ENCODE data around the gene PSME2. TPM values are rescaled to one million over a fixed set of nuclear protein-coding genes. Genes with fewer than 3 reads are reported as not detected.
A peak's percentile ranks its signal among the peaks of the same experiment; 100 is the strongest.

PSME2 gene, protein sequence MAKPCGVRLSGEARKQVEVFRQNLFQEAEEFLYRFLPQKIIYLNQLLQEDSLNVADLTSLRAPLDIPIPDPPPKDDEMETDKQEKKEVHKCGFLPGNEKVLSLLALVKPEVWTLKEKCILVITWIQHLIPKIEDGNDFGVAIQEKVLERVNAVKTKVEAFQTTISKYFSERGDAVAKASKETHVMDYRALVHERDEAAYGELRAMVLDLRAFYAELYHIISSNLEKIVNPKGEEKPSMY
- 137 and 168 TPM in 2 replicates for polyA plus RNA-seq (2011; rRNA removed)
- 120 and 125 TPM in 2 replicates for polyA plus RNA-seq (2012; cell fraction: cytosol; rRNA removed)
- polyA plus RNA-seq (2012; cell fraction: nucleus; rRNA removed), result 71.3 and 120 TPM in 2 replicates
- 144 to 193 TPM (median 161 TPM) in 3 replicates for polyA plus RNA-seq (2017; fragmentation: RNase III; extraction: RNeasy Plus Mini Kit Qiagen cat#74134 plus additional on column Dnase treatment)
- 35.1 and 41.5 TPM in 2 replicates for polyA minus RNA-seq (2011; rRNA and poly(A)+ RNA removed)

DNA sequence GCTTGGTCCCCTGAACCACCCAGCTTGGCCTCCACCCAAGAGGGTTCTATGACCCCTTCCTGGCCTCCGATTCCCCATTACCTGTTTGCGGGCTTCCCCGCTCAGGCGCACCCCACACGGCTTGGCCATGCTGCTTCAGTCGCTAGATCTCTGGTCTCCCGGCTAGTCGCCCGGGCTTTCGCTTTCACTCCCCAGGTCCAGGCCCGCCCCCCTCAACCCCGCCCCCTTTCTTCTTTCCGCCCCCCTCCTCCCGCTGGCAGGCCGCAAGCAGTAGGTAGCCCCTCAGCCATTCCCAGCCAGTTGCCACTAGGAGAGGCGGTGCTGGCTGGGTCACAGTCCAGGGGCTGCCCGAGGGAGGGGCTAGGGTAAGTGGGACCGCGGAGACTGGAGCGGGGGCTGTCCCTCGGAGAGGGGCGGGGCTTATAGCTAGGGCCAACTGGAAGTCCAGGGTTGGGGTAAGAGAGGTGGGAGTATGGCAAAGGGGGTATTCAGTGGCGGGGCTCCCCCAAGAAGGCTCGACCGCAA lies at the start of gene PSME2:
Gene PSME2, minus strand, starts transcription at position 158 of the 525 bp plus-strand sequence. Its CDS starts 29 bp downstream, at position 129.
- POLR2A ChIA-PET, result interaction anchor here (0.5 to 2.5 kb wide), 12 partner anchors 8 to 96 kb away, joined by 3 to 18 read pairs (median 4); partner anchors contain the start of genes CARMIL3, CHMP4A, DCAF11 and IRF9
- WGBS (ENCODE audit: missing lambda C conversion rate), result 2% methylated on average over 13 of the region's 25 CpGs
- FAIRE-seq (no peak), DNase-seq (ENCODE audit: low read depth in 1 of 2, low spot score in 1 of 2) (peak; percentile 97 to 98), ATAC-seq (peak; percentile 77 to 87)
- Histone ChIP-seq H3K4me3 (peak within 1 kb of the TSS; percentile 89), H3K4me2 (peak within 1 kb of the TSS; percentile 85), H3K27ac (peak within 1 kb of the TSS; percentile 91 to 98), H3K4me1 (peaks cover 18% of the 10 kb centered on the region), H3K9me3 (no peaks in the 10 kb centered on the region)
- CTCF ChIA-PET, result interaction anchor here (0.8 to 12.6 kb wide), 9 partner anchors 9 to 69 kb away, joined by 3 to 168 read pairs (median 3); partner anchors contain the start of genes IRF9, MDP1 and PSME1
- TF ChIP-seq JUN (IDR thresholded peaks at IDR 0.05) (peak; percentile 30; a peak in 2 of 5 replicates), MAZ (IDR thresholded peaks at IDR 0.05; ENCODE audit: borderline replicate concordance, low read depth, low read length) (0 out of 2 replicates have a peak, but pooled peaks have one; percentile 43), CBX2 (IDR thresholded peaks at IDR 0.05; ENCODE audit: borderline replicate concordance, low read depth) (no peak), POLR2A (IDR thresholded peaks at IDR 0.05; ENCODE audit: low read length) (peak; percentile 71), RFX5 (IDR thresholded peaks at IDR 0.05) (no peak)
- TF ChIP-seq, protein P1, sequence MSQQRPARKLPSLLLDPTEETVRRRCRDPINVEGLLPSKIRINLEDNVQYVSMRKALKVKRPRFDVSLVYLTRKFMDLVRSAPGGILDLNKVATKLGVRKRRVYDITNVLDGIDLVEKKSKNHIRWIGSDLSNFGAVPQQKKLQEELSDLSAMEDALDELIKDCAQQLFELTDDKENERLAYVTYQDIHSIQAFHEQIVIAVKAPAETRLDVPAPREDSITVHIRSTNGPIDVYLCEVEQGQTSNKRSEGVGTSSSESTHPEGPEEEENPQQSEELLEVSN (IDR thresholded peaks at IDR 0.05; ENCODE audit: borderline replicate concordance, low read depth), result no peak
- TF ChIP-seq, protein P2, sequence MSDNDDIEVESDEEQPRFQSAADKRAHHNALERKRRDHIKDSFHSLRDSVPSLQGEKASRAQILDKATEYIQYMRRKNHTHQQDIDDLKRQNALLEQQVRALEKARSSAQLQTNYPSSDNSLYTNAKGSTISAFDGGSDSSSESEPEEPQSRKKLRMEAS (IDR thresholded peaks at IDR 0.05), result peak; percentile 27; the same call in 1 of the 2 replicates

DNA sequence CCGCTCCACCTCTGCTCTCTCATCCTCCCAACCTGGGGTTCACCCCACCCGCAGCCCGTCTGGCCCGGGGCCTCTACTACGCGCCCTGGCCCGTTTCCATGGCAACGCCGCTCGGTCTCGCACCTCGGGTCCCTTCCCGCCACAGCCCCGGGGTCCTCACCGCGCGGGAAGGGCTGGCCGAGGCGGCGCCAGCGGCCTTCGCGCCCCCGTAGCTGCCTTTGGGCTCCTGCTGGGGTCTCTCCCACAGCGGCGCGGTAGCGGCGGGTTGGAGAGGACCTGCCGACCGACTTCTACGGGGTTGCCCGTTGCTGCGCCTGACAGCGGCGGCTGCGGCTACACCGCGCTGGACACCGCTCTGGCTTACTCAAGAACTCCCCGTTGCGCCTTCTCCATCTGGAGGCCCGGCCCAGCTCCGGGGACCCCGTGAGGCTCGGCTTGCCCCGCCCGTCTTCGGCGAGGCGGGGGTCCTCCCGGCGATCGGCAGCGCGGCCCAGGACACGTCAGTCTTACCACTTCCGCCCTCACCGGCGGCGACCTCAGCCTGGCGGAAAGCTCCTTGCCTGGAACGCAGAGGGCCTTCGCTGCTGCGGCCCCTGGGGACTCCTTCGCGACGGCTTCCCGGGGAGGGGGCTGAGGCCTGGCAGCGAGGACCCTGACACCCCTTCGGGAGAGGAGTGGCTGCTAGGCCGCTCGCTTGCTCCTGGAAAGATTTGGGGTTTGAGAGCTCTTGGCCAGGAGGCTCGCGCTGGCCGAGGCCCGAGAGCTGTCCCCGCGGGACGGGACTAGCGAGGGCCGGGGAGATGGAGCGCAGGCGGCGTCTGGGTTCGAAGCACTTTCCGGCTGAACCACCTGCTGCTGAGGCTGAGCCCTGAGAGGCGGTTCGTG lies 49.0 kb upstream of the PSME2 start, which contains the start of gene TM9SF1:
Gene TM9SF1, minus strand, starts transcription at position 256 of the 885 bp plus-strand sequence. CDS start 422 bp downstream, outside the sequence.
- peak within 1 kb of the TSS; percentile 88 to 98 for H3K27ac ChIP-seq
- peak; percentile 96 for ATAC-seq
- H3K4me3 ChIP-seq, result peak within 1 kb of the TSS; percentile 62
- POLR2A ChIA-PET, result interaction anchor here (0.5 to 1.9 kb wide), 11 partner anchors 10 to 1100 kb away, joined by 3 to 36 read pairs (median 5); partner anchors contain the start of genes CHMP4A, MDP1, RABGGTA and RNF31
- peak; percentile 79 to 90 for DNase-seq (ENCODE audit: low read depth in 1 of 2, low spot score in 1 of 2)
- 3% methylated on average over 37 of the region's 89 CpGs for WGBS (ENCODE audit: missing lambda C conversion rate)
- no peak for FAIRE-seq
- CTCF ChIA-PET, result interaction anchor here (0.6 to 1.9 kb wide), 9 partner anchors 8 to 101 kb away, joined by 3 to 9 read pairs (median 5); partner anchors contain the start of genes IRF9 and MDP1
- H3K9me3 ChIP-seq, result no peaks in the 10 kb centered on the region
- H3K4me1 ChIP-seq, result peaks cover 14% of the 10 kb centered on the region; the same call in 2 of the 3 replicates
- peak within 1 kb of the TSS; percentile 77 for H3K4me2 ChIP-seq
- TF ChIP-seq RFX5 (IDR thresholded peaks at IDR 0.05) (no peak), NR3C1 (IDR thresholded peaks at IDR 0.05) (no peak), ZNF302 (CRISPR knock-in tag; IDR thresholded peaks at IDR 0.05) (no peak), CHD4 (IDR thresholded peaks at IDR 0.05; ENCODE audit: borderline replicate concordance) (no peak), KDM1A (IDR thresholded peaks at IDR 0.05; ENCODE audit: low read depth) (no peak), EP300 (IDR thresholded peaks at IDR 0.05) (no peak), CEBPB (IDR thresholded peaks at IDR 0.05) (no peak), GATA3 (IDR thresholded peaks at IDR 0.05; ENCODE audit: borderline replicate concordance) (no peak), CBX8 (IDR thresholded peaks at IDR 0.05) (no peak), PHF8 (IDR thresholded peaks at IDR 0.05; ENCODE audit: borderline replicate concordance, low read depth) (peak; percentile 62; the same call in 1 of the 2 replicates), ZFP36 (IDR thresholded peaks at IDR 0.05; ENCODE audit: borderline replicate concordance, partially characterized antibody) (no peak), FOXS1 (CRISPR knock-in tag; IDR thresholded peaks at IDR 0.05) (no peak), POLR2A (IDR thresholded peaks at IDR 0.05; ENCODE audit: low read length) (peak; percentile 78), EHF (CRISPR knock-in tag; IDR thresholded peaks at IDR 0.05) (no peak), HOXB13 (CRISPR knock-in tag; IDR thresholded peaks at IDR 0.05; ENCODE audit: low read depth) (no peak)
- TF ChIP-seq, protein P3, sequence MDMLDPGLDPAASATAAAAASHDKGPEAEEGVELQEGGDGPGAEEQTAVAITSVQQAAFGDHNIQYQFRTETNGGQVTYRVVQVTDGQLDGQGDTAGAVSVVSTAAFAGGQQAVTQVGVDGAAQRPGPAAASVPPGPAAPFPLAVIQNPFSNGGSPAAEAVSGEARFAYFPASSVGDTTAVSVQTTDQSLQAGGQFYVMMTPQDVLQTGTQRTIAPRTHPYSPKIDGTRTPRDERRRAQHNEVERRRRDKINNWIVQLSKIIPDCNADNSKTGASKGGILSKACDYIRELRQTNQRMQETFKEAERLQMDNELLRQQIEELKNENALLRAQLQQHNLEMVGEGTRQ (IDR thresholded peaks at IDR 0.05), result no peak
- TF ChIP-seq, protein P1 (IDR thresholded peaks at IDR 0.05; ENCODE audit: borderline replicate concordance, low read depth), result peak; percentile 100
- TF ChIP-seq, protein P4, sequence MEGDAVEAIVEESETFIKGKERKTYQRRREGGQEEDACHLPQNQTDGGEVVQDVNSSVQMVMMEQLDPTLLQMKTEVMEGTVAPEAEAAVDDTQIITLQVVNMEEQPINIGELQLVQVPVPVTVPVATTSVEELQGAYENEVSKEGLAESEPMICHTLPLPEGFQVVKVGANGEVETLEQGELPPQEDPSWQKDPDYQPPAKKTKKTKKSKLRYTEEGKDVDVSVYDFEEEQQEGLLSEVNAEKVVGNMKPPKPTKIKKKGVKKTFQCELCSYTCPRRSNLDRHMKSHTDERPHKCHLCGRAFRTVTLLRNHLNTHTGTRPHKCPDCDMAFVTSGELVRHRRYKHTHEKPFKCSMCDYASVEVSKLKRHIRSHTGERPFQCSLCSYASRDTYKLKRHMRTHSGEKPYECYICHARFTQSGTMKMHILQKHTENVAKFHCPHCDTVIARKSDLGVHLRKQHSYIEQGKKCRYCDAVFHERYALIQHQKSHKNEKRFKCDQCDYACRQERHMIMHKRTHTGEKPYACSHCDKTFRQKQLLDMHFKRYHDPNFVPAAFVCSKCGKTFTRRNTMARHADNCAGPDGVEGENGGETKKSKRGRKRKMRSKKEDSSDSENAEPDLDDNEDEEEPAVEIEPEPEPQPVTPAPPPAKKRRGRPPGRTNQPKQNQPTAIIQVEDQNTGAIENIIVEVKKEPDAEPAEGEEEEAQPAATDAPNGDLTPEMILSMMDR (IDR thresholded peaks at IDR 0.05), result no peak
- TF ChIP-seq, protein P5, sequence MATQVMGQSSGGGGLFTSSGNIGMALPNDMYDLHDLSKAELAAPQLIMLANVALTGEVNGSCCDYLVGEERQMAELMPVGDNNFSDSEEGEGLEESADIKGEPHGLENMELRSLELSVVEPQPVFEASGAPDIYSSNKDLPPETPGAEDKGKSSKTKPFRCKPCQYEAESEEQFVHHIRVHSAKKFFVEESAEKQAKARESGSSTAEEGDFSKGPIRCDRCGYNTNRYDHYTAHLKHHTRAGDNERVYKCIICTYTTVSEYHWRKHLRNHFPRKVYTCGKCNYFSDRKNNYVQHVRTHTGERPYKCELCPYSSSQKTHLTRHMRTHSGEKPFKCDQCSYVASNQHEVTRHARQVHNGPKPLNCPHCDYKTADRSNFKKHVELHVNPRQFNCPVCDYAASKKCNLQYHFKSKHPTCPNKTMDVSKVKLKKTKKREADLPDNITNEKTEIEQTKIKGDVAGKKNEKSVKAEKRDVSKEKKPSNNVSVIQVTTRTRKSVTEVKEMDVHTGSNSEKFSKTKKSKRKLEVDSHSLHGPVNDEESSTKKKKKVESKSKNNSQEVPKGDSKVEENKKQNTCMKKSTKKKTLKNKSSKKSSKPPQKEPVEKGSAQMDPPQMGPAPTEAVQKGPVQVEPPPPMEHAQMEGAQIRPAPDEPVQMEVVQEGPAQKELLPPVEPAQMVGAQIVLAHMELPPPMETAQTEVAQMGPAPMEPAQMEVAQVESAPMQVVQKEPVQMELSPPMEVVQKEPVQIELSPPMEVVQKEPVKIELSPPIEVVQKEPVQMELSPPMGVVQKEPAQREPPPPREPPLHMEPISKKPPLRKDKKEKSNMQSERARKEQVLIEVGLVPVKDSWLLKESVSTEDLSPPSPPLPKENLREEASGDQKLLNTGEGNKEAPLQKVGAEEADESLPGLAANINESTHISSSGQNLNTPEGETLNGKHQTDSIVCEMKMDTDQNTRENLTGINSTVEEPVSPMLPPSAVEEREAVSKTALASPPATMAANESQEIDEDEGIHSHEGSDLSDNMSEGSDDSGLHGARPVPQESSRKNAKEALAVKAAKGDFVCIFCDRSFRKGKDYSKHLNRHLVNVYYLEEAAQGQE (IDR thresholded peaks at IDR 0.05), result no peak
